Ovary (tissue), 1 donor: ENCODE measurements around the gene RPL10A.

Source experiments
- EP300 ChIP-seq: sonication (generic); formaldehyde crosslinking; IDR thresholded peaks from one replicate; pipeline ENCODE4 v1.6.1; 2017; ENCODE audit warnings: antibody characterized with exemption
- POLR2A ChIP-seq: fragments of 450-650 bp; IDR thresholded peaks from one replicate; pipeline ENCODE4 v1.6.1; 2017; ENCODE audit warnings: antibody characterized with exemption, mild to moderate bottlenecking, moderate library complexity

- TF ChIP-seq POLR2A (no peak), EP300 (no peak)
Observed at GRCh38 chr6:35436071-35436857, 31.9 kb upstream of the RPL10A start.
